H1 (cell line): ENCODE data around the gene SCAP. TPM values are rescaled to one million over a fixed set of nuclear protein-coding genes. Genes with fewer than 3 reads are reported as not detected.

ENCODE experiments used
- CHD7 ChIP-seq: fragments of 300-600 bp; sonication (generic); IDR thresholded peaks from 2 replicates; pipeline ENCODE4 v1.7.1; 2012; ENCODE audit warnings: low read length, moderate library complexity, mild to moderate bottlenecking, inconsistent platforms; ENCODE audit not compliant: insufficient replicate concordance
- NRF1 ChIP-seq: IDR thresholded peaks from 2 replicates; pipeline ENCODE4 v1.6.1; 2011; ENCODE audit warnings: mild to moderate bottlenecking, low read depth, low read length, improper control_type of control experiment
- TCF12 ChIP-seq: IDR thresholded peaks from 2 replicates; pipeline ENCODE4 v1.6.1; 2011; ENCODE audit warnings: low read depth, mild to moderate bottlenecking, low read length
- polyA plus RNA-seq, 7 experiments: library from polyadenylated mRNA; depleted of rRNA in 3 of 7; stranded (reverse) in 5 of 7; unstranded in 2 of 7; fragments of >200 nt in 5 of 7; fragments of 200-250 nt in 2 of 7; gene quantifications; 1 replicate in 5 of 7; 2 replicates in 1 of 7; 4 replicates in 1 of 7; pipeline versions ENCODE4 v1.2.1 to v1.2.3, GENCODE V29; 2011 to 2013; ENCODE audit warnings: missing spikeins in 2 of 7, mixed read lengths in 2 of 7
- total RNA-seq: library from RNA; stranded (reverse); fragmentation: NEBNext Ultra II Directional; extraction: Animal tissue kit (Norgen Biotek cat#: 25700); gene quantifications from 2 replicates; pipeline ENCODE4 v1.2.1, GENCODE V29; 2021

Gene SCAP
- total and polyA plus RNA-seq, 2 of the 8 experiments (the other 6 are each of a cell fraction or from before 2014, with no cell fraction given): 74.0 to 114 TPM

DNA sequence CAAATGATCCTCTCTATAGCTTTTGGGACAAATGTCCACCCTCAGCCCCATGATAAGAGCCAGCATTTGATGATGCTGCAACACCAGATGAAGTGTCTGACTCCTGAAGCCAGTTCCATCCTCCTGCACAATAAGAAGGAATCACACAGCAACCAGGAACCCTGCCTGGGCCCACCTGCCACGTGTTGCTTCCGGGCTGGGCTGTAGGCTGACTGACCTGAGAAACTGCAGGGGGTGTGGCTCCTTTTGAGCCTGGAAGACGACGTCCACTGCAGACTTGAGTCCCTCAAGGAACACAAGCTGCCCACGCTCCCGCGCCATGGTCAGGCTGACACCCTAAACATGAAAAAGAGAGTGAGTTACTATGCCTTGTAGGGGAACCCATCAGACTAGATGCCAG lies 28.4 kb upstream of the SCAP start (continued):
- TF ChIP-seq CHD7: no peak
- no peak for TF ChIP-seq TCF12
- no peak for TF ChIP-seq NRF1
